Liver (tissue), 3 donors: ENCODE data around the gene COPB2.

Experiments used
- SP1 ChIP-seq: IDR thresholded peaks from 2 replicates; pipeline ENCODE4 v1.6.1; 2018; ENCODE audit warnings: antibody characterized with exemption, mild to moderate bottlenecking
- YY1 ChIP-seq: IDR thresholded peaks from 2 replicates; pipeline ENCODE4 v1.6.1; 2016; ENCODE audit warnings: antibody characterized with exemption, mild to moderate bottlenecking
- TF ChIP-seq, protein P1 (sequence below): fragments of 150-350 bp; IDR thresholded peaks from 2 replicates; pipeline ENCODE4 v1.5.1; 2017; ENCODE audit warnings: improper control_type of control experiment, low read depth, low read length; ENCODE audit not compliant: missing input control
- TF ChIP-seq, protein P2 (sequence below): IDR thresholded peaks from 2 replicates; pipeline ENCODE4 v1.6.1; 2016; ENCODE audit warnings: antibody characterized with exemption
- donor health status: healthy.
- donor health status: healthy.

DNA sequence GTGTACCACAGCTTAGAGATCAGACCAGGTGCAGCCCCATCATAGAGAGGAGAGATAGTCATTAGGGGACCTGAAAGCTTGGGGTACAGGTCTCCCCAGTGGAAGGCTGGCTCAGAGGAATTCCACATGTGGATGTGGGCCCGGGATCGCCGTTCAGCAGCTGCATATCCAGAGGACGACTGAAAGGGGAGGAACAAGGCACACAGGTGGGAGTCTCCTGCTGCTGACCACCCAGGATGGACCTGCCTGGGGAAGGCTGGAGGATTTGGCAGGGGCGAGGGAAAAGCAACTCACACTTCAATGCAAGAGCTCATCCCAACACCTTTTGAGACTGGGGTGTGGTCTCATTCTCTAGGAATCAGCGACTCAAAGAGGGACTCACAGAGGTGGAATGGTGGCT, 70.6 kb downstream of the COPB2 start:
- TF ChIP-seq SP1 (no peak), YY1 (no peak)
- TF ChIP-seq, protein P1, sequence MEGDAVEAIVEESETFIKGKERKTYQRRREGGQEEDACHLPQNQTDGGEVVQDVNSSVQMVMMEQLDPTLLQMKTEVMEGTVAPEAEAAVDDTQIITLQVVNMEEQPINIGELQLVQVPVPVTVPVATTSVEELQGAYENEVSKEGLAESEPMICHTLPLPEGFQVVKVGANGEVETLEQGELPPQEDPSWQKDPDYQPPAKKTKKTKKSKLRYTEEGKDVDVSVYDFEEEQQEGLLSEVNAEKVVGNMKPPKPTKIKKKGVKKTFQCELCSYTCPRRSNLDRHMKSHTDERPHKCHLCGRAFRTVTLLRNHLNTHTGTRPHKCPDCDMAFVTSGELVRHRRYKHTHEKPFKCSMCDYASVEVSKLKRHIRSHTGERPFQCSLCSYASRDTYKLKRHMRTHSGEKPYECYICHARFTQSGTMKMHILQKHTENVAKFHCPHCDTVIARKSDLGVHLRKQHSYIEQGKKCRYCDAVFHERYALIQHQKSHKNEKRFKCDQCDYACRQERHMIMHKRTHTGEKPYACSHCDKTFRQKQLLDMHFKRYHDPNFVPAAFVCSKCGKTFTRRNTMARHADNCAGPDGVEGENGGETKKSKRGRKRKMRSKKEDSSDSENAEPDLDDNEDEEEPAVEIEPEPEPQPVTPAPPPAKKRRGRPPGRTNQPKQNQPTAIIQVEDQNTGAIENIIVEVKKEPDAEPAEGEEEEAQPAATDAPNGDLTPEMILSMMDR: no peak
- TF ChIP-seq, protein P2, sequence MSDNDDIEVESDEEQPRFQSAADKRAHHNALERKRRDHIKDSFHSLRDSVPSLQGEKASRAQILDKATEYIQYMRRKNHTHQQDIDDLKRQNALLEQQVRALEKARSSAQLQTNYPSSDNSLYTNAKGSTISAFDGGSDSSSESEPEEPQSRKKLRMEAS: no peak
